ENCODE measurements around the gene AGPAT4.
"Not testable (repeated sequence)": the region's sequence is repeated elsewhere in the genome, so short reads cannot be mapped to it uniquely, and the experiment has no call there.

The AGPAT4 gene, protein sequence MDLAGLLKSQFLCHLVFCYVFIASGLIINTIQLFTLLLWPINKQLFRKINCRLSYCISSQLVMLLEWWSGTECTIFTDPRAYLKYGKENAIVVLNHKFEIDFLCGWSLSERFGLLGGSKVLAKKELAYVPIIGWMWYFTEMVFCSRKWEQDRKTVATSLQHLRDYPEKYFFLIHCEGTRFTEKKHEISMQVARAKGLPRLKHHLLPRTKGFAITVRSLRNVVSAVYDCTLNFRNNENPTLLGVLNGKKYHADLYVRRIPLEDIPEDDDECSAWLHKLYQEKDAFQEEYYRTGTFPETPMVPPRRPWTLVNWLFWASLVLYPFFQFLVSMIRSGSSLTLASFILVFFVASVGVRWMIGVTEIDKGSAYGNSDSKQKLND
- 8.3 to 35.6 (median 23.4) reads per million in 9 experiments for total RNA-seq

DNA sequence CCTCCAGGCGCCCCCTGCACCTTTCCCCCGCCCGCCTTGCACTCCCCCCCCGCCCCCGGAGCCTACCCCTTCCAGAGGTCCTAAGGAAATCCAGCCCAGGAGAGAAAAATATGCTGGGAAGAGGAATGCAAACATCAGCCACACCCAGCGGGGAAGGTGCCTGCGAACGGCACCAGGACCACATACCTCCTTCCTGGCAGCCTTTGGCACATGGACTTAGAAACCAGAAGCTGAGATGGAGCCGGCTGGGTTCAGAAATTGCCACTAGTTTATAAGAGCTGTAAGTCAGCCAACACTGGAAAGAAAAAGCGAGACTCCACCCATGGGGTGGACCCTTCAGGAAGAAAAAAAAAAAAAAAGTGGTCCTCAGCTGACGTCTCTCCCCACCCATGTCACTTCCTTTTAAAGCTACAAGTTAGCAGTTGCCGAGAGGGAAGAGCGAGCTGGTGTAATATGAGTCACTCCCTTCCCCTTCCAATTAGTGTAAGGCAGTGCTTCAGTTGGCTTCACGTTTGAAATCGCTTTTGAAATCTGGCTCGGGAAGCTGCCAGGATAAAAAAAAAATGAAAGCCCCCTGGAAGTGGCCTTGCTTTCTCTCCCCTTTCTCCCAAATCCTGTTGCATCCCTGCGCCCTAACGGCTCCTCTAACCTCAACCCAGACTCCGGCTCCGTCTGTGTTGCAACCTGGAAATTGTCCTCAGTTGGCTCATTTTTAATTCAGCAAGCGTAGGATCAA lies at the start of gene AGPAT4:
TSS of gene AGPAT4 (minus strand) at position 310 of the 736 bp plus-strand sequence. CDS start 41,848 bp downstream, outside the sequence.
- Mint-ChIP-seq H3K27ac (peak within 1 kb of the TSS; percentile 96), H3K9me3 (no peaks in the 10 kb centered on the region), H3K4me3 (peak within 1 kb of the TSS; percentile 81 to 92), H3K36me3 (ENCODE audit: insufficient read depth) (peaks cover 23% of the 10 kb centered on the region), H3K27me3 (no peaks in the 10 kb centered on the region), H3K4me1 (ENCODE audit: low read depth in 2 of 2) (peaks cover 18% of the 10 kb centered on the region in 2 donors)
- ATAC-seq (replicated peaks) (peak; percentile 93), DNase-seq (peak; percentile 65 to 70 (median 68))

DNA sequence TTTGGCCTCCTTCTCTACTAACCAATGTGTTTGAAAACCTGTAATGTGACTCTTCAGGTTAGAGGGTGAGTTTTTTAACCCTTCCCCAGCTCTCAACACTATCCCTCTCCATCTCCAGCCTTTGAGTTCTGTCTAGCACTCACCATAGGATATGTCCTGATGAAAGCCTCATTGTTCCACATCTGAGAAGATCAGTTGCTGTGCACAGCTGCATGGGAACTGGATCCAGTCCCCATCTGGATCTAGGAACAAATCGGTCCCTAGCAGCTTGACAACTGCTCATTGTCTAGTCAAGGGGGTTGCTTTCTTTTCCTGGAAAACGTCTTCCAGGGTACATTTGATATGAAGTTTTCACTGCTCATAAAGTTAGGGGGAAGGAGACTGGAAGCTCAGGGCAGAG lies 45.4 kb upstream of the AGPAT4 start:
- no peaks in the 10 kb centered on the region for H3K9me3 Mint-ChIP-seq
- peaks cover 11 to 16% of the 10 kb centered on the region in 2 donors for H3K27me3 Mint-ChIP-seq
- H3K27ac Mint-ChIP-seq, result no peak overlapping the region
- no peaks in the 10 kb centered on the region for H3K36me3 Mint-ChIP-seq (ENCODE audit: insufficient read depth)
- no peak overlapping the region for H3K4me3 Mint-ChIP-seq
- ATAC-seq (replicated peaks), result no peak
- no peaks in the 10 kb centered on the region for H3K4me1 Mint-ChIP-seq (ENCODE audit: low read depth in 2 of 2)
- no peak for DNase-seq

DNA sequence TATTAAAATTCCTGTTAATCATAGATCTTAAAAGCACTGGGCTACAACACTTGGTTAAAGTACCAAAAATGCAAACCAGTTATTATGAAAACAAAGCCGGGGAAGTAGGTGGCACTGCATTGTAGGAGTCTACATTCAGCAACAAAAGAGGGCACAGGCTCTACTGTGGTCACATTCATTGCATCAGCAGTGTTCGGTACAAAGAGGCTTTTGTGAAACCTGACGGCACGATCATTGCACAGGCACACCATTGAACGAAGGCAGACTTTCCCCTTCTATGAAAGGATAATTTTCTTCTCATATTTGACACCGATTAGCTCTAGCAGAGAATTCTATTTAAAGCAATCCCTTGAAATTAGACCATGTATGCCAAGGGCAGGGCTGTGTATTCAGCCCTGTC lies 44.6 kb upstream of the AGPAT4 start:
- Mint-ChIP-seq H3K4me1 (ENCODE audit: low read depth in 2 of 2) (no peaks in the 10 kb centered on the region), H3K4me3 (no peak overlapping the region), H3K36me3 (ENCODE audit: insufficient read depth) (no peaks in the 10 kb centered on the region), H3K27ac (no peak overlapping the region), H3K27me3 (peaks cover 11 to 16% of the 10 kb centered on the region in 2 donors), H3K9me3 (no peaks in the 10 kb centered on the region)
- no peak for ATAC-seq (replicated peaks)
- DNase-seq, result no peak

DNA sequence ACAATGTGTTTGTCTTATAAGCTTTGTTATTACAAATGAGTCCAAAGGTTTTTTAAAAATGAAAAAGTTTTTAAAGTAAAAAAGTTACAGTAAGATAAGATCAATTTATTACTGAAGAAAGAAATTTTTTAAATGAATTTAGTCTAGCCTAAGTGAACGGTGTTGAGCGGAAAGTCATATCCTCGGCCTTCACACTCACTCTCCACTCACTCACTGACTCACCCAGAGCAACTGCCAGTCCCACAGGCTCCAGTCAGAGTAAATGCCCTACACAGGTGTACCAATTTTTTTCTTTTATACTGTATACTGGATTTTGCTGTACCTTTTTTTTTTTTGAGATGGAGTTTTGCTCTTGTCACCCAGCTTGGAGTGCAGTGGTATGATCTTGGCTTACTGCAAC lies 42.7 kb upstream of the AGPAT4 start:
- Mint-ChIP-seq H3K36me3 (ENCODE audit: insufficient read depth) (no peaks in the 10 kb centered on the region), H3K4me1 (ENCODE audit: low read depth in 2 of 2) (no peaks in the 10 kb centered on the region), H3K4me3 (no peak overlapping the region), H3K27me3 (peaks cover 5 to 11% of the 10 kb centered on the region in 2 donors), H3K27ac (no peak overlapping the region), H3K9me3 (no peaks in the 10 kb centered on the region)
- no peak for DNase-seq
- no peak for ATAC-seq (replicated peaks)

DNA sequence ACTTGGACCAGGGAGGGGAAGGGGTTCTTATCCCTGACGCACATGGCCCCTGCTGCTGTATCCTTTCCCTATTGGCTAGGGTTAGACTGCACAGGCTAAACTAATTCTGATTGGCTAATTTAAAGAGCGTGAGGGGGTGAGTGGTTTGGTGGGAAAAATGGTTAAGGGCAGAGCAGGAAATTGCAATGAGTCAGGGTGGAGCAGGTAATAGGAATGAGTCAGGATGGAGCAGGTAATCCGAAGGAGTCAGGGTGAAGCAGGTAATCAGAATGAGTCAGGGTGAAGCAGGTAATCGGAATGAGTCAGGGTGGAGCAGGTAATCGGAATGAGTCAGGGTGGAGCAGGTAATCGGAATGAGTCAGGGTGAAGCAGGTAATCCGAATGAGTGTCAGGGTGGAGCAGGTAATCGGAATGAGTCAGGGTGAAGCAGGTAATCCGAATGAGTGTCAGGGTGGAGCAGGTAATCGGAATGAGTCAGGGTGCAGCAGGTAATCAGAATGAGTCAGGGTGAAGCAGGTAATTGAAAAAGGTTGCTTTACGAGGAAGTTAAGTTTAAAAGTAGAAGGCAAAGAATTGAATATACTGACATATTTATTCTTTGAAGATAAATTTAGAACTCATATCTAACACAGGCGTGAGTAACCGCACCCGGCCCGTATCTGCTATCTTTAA lies 41.5 kb upstream of the AGPAT4 start:
- ATAC-seq (replicated peaks); H3K4me1 Mint-ChIP-seq (ENCODE audit: low read depth in 2 of 2); DNase-seq; H3K9me3 Mint-ChIP-seq; H3K27ac Mint-ChIP-seq; H3K36me3 Mint-ChIP-seq (ENCODE audit: insufficient read depth); H3K4me3 Mint-ChIP-seq: not testable (repeated sequence)
- H3K27me3 Mint-ChIP-seq, result peaks cover 14 to 21% of the 10 kb centered on the region in 2 donors

DNA sequence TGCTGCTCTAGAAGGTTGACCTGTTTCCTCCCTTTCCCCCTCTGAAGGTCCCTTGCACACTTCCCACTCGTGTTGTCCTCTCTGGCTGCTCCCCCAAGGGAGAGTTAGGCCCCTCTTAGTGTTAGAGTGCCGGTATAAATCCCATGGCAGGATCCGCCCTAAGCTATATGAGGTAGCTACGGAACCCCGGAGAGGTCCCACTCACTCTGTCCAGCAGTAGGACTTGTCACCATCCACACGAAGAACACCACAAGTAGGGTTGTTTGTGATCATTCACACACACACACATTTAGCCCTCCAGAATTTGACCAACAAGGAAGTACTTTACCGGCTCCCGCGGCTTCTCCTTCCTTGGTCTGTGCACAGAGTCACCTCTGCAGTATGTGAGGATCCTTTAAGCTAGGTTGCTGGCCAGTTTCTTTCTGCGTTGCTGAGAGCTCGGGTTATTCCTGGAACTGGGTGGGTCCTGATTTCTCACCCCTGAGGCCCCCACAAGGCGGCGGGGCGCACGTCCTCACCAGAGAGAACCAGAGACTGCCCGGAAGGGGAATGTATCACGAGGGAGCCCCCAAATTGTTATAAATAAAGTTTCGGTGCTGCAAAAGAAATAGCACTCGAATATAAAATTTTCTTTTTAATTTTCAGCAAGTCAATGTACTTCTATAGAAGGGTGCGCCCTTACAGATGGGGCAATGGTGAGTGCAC lies 40.8 kb upstream of the AGPAT4 start:
- Mint-ChIP-seq H3K27ac (peak overlapping the region in 1 of 2 donors; percentile 18), H3K27me3 (peaks cover 18 to 26% of the 10 kb centered on the region in 2 donors)
- H3K36me3 Mint-ChIP-seq (ENCODE audit: insufficient read depth); ATAC-seq (replicated peaks); H3K4me1 Mint-ChIP-seq (ENCODE audit: low read depth in 2 of 2); H3K9me3 Mint-ChIP-seq; DNase-seq; H3K4me3 Mint-ChIP-seq: not testable (repeated sequence)

DNA sequence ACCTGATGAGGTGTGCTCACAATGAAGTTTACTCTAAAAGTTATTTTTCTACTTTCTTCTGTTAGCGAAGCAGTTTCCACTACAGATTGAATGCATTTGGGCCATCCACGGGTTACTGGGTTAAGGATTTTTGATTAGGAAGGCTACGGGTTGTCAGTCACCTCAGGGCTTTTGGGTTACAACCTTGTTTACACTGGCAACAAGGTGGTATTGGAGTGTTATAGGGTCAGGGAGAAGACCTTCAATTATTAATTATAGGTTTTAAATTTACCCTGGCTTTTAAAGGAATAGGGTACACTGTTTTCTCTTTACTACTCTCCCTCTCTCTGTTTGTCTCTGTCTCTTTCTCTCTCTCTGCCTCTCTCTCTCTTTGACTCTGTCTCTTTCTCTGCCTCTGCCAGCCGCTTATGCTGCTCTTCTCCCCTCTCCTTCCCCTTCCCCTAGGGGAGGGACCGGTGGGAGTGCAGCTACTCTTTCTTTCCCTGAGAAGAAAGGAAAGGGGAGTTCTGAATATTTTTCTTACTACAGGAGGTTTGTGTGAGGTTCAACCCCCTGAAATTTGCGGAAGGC lies 40.2 kb upstream of the AGPAT4 start:
- H3K4me1 Mint-ChIP-seq (ENCODE audit: low read depth in 2 of 2), result peaks cover 4 to 7% of the 10 kb centered on the region in 2 donors
- ATAC-seq (replicated peaks) (no peak), DNase-seq (no peak)
- no peaks in the 10 kb centered on the region for H3K9me3 Mint-ChIP-seq
- peaks cover 16 to 30% of the 10 kb centered on the region in 2 donors for H3K27me3 Mint-ChIP-seq
- H3K36me3 Mint-ChIP-seq (ENCODE audit: insufficient read depth), result no peaks in the 10 kb centered on the region
- peak overlapping the region in 1 of 2 donors; percentile 18 for H3K27ac Mint-ChIP-seq
- H3K4me3 Mint-ChIP-seq, result no peak overlapping the region

DNA sequence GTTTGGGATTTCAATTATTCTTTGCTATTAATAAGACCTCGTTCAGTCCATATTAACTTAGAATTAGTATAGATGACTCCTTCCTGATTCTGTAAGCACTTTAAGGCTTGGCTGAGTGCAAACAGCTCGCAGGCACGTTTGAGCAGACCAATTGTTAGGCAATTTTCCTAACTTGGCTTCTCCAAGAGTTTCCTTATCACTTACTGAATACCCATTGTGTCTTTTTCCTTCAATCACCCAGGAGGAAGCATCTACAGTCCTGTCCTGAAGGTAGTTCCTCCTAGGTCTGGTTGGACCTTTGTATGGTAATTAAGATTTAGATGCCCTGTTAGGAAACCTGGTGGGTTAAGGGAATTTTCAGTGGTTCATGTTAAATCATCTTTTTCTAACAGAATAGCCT lies 39.6 kb upstream of the AGPAT4 start:
- DNase-seq; H3K4me3 Mint-ChIP-seq; H3K27ac Mint-ChIP-seq; H3K36me3 Mint-ChIP-seq (ENCODE audit: insufficient read depth); H3K4me1 Mint-ChIP-seq (ENCODE audit: low read depth in 2 of 2); H3K9me3 Mint-ChIP-seq; ATAC-seq (replicated peaks): not testable (repeated sequence)
- peaks cover 15 to 30% of the 10 kb centered on the region in 2 donors for H3K27me3 Mint-ChIP-seq

DNA sequence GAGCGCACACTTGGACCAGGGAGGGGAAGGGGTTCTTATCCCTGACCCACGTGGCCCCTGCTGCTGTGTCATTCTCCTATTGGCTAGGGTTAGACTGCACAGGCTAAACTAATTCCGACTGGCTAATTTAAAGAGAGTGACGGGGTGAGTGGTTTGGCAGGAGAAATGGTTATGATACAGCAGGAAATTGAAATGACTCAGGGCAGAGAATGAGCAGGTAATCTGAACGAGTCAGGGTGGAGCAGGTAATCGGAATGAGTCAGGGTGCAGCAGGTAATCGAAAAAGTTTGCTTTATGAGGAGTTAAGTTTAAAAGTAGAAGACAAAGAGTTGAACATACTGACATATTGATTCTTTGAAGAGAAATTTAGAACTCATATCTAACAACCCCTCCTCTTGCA lies 35.9 kb upstream of the AGPAT4 start:
- H3K4me1 Mint-ChIP-seq (ENCODE audit: low read depth in 2 of 2); H3K36me3 Mint-ChIP-seq (ENCODE audit: insufficient read depth); H3K4me3 Mint-ChIP-seq; DNase-seq; ATAC-seq (replicated peaks); H3K9me3 Mint-ChIP-seq; H3K27ac Mint-ChIP-seq: not testable (repeated sequence)
- peaks cover 24 to 26% of the 10 kb centered on the region in 2 donors for H3K27me3 Mint-ChIP-seq

DNA sequence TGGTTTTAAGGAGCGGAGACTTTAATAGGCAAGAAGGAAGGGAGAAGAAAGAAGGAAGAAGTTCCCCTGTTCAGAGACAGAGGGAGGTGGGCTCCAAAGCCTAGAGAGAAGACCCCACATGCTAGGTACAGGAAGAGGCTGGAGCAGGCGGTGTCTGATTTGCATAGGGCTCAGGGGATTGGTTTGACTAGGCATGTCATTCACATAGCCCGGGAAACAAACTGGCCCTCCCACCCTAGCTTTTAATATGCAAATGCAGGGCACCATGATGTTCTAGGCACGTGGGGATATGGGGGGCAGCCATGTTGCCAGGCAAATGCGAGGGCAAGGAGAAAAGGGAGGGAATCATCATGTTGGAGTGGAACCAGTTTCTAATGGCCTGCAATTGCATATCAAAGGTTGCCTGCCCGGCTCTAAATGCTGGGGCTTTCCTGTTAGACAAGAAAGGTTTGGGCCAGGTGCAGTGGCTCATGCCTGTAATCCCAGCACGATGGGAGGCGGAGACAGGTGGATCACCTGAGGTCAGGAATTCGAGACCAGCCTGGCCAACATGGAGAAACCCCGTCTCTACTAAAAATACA lies 34.3 kb upstream of the AGPAT4 start:
- H3K4me1 Mint-ChIP-seq (ENCODE audit: low read depth in 2 of 2), result peaks cover 4 to 7% of the 10 kb centered on the region in 2 donors
- peaks cover 30 to 35% of the 10 kb centered on the region in 2 donors for H3K27me3 Mint-ChIP-seq
- no peak overlapping the region for H3K27ac Mint-ChIP-seq
- no peaks in the 10 kb centered on the region for H3K9me3 Mint-ChIP-seq
- H3K4me3 Mint-ChIP-seq, result no peak overlapping the region
- no peak for DNase-seq
- ATAC-seq (replicated peaks), result no peak
- no peaks in the 10 kb centered on the region for H3K36me3 Mint-ChIP-seq (ENCODE audit: insufficient read depth)

DNA sequence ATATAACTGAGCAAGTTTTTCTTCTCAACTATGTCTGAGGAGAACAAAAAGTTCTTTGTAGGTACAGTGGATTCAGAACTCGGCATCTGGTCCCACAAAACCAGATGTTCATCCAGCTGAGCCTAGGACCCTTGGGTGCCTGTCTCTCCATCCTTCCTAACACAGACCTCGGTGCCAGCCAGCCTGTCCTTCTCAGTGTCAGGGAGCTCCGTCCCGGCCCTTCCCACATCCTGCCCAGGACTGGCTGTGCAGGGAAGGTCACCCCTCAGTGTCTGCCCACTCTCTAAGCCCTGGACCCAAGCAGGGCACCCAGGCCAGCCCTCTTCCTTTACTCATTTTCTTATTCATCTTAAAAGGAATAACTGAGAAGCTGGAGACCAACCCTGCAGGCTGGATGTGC lies 32.0 kb upstream of the AGPAT4 start:
- Mint-ChIP-seq H3K36me3 (ENCODE audit: insufficient read depth) (no peaks in the 10 kb centered on the region), H3K27me3 (peaks cover 34% of the 10 kb centered on the region in 2 donors), H3K9me3 (no peaks in the 10 kb centered on the region), H3K4me3 (no peak overlapping the region), H3K4me1 (ENCODE audit: low read depth in 2 of 2) (peaks cover 4 to 7% of the 10 kb centered on the region in 2 donors), H3K27ac (no peak overlapping the region)
- ATAC-seq (replicated peaks) (no peak), DNase-seq (no peak)

DNA sequence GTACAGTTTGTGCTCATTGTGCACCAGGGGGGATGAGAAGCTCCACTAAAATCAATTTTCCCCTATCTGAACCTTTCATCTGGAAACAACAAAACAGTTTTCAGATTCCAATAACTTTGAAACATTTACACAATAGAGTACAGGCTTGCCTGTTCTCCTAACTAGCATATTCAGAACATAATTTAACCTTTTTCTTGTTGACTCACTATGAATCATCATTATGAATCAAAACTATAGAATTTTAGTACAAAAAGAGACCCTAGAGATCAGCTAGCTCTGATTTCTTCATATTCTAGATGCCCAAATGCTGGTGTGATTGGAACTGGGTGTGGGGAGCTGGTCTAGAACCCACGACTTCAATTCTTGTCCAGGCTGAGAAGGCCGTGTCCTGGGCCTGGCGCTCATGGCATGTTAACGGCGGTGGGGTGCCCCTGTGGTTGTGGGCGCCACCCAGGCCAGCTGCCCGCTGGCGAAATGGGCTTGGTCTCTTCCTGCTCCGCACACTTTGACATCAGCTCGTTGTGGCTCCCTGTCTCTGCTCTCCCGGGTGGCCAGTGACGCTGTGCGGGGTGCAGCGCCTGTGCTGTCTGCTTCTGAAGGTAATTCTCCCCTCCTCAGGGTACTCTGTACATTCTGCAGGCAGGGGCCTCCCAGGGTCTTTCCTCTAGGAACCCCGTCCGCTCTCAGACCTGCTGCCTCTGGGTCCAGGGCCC lies 29.9 kb upstream of the AGPAT4 start:
- peaks cover 25 to 33% of the 10 kb centered on the region in 2 donors for H3K27me3 Mint-ChIP-seq
- no peak overlapping the region for H3K27ac Mint-ChIP-seq
- no peak overlapping the region for H3K4me3 Mint-ChIP-seq
- H3K9me3 Mint-ChIP-seq, result no peaks in the 10 kb centered on the region
- ATAC-seq (replicated peaks) (no peak), DNase-seq (no peak)
- H3K36me3 Mint-ChIP-seq (ENCODE audit: insufficient read depth), result no peaks in the 10 kb centered on the region
- no peaks in the 10 kb centered on the region for H3K4me1 Mint-ChIP-seq (ENCODE audit: low read depth in 2 of 2)
